Esophagus squamous epithelium (tissue), 5 donors: ENCODE measurements around the gene KBTBD8. TPM values are rescaled to one million over a fixed set of nuclear protein-coding genes. Genes with fewer than 3 reads are reported as not detected.

ENCODE experiments used
- DNase-seq: peaks from one replicate; lab custom pipeline; 2025; lab: John Stamatoyannopoulos, UW
- H3K27ac ChIP-seq, 4 donors: fragments of 200-600 bp; sonication (generic); one replicate each; pipeline ENCODE4 v1.5.1; 2016 to 2019; ENCODE audit warnings: mild to moderate bottlenecking in 1 of 4
- H3K27me3 ChIP-seq, 4 donors: fragments of 200-600 bp; sonication (generic); 1 replicate in 3 of 4; 2 replicates in 1 of 4; pipeline versions ENCODE4 v1.5.1 to v1.6.0; 2017 to 2021; ENCODE audit warnings: antibody characterized with exemption in 1 of 4
- H3K36me3 ChIP-seq, 3 donors: fragments of 200-600 bp; sonication (generic); one replicate each; pipeline ENCODE4 v1.5.1; 2016 to 2019
- H3K4me1 ChIP-seq, 3 donors: fragments of 200-600 bp; sonication (generic); one replicate each; pipeline ENCODE4 v1.5.1; 2017 to 2019
- H3K4me3 ChIP-seq, 4 donors: fragments of 200-600 bp; sonication (generic); 1 replicate in 3 of 4; 2 replicates in 1 of 4; pipeline ENCODE4 v1.5.1; 2016 to 2019; ENCODE audit warnings: mild to moderate bottlenecking in 2 of 4, moderate library complexity in 1 of 4
- H3K9me3 ChIP-seq, 3 donors: fragments of 200-600 bp; sonication (generic); one replicate each; pipeline ENCODE4 v1.5.1; 2016 to 2019
- POLR2A ChIP-seq, 4 donors: fragments of 450-650 bp; IDR thresholded peaks; one replicate each; pipeline ENCODE4 v1.6.1; 2017; ENCODE audit warnings: antibody characterized with exemption in 4 of 4, mild to moderate bottlenecking in 4 of 4, moderate library complexity in 3 of 4
- WGBS, 2 donors: methylation state at CpG; one replicate each; pipeline ENCODE4 v1.1.5; 2018; 5-methylcytosine and 5-hydroxymethylcytosine counted together
- intact Hi-C: fragments of 100-400 bp; cut with DNase I; formaldehyde crosslinking; loops from one replicate; pipeline ENCODE4 v1.15.0; 2022
- total RNA-seq, 4 donors: library from RNA; depleted of rRNA; stranded (reverse); fragments of >200 nt; gene quantifications; one replicate each; pipeline ENCODE4 v1.1.0, GENCODE V29; 2016
- TF ChIP-seq, protein P1 (sequence below), 6 experiments: fragments of 450-650 bp in 4 of 6; fragments of 200-600 bp in 2 of 6; sonication (generic) in 2 of 6; IDR thresholded peaks; one replicate each; pipeline ENCODE4 v1.5.1; 2016 to 2019; ENCODE audit warnings: antibody characterized with exemption in 6 of 6, mild to moderate bottlenecking in 4 of 6, moderate library complexity in 4 of 6
- donor health status: DM: yes; HTN: yes; CAD: no.

The KBTBD8 gene
- total RNA-seq, 4 donors from 2014 or later, result 0.95 to 2.8 (median 1.5) TPM

DNA sequence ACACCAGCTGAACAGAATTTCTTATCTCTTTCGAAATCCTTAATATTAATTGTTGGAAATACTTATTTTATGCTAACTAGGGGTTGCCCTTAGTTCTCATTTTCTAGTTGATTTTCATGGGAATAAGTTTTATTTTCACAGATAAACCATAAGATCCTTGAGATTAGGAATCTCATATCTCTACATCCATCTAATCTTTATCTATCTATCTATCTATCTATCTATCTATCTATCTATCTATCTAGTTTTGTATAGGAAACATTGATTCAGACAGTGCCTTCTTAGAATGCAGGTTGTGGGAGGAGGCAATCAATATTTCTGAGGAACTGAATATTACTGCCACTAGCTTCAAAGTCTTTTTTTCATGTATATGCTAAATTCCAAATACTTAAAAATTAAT is 3.5 kb upstream of the KBTBD8 start:
- no peak overlapping the region for H3K27ac ChIP-seq
- H3K4me3 ChIP-seq, result no peak overlapping the region
- intact Hi-C loops, result no loop called here
- WGBS, 2 donors, result 70 to 83% methylated on average over 1 of the region's 1 CpG
- peaks cover 0 to 40% (median 0%) of the 10 kb centered on the region in 4 donors for H3K27me3 ChIP-seq
- no peak for TF ChIP-seq POLR2A (IDR thresholded peaks at IDR 0.05)
- TF ChIP-seq, protein P1, sequence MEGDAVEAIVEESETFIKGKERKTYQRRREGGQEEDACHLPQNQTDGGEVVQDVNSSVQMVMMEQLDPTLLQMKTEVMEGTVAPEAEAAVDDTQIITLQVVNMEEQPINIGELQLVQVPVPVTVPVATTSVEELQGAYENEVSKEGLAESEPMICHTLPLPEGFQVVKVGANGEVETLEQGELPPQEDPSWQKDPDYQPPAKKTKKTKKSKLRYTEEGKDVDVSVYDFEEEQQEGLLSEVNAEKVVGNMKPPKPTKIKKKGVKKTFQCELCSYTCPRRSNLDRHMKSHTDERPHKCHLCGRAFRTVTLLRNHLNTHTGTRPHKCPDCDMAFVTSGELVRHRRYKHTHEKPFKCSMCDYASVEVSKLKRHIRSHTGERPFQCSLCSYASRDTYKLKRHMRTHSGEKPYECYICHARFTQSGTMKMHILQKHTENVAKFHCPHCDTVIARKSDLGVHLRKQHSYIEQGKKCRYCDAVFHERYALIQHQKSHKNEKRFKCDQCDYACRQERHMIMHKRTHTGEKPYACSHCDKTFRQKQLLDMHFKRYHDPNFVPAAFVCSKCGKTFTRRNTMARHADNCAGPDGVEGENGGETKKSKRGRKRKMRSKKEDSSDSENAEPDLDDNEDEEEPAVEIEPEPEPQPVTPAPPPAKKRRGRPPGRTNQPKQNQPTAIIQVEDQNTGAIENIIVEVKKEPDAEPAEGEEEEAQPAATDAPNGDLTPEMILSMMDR (IDR thresholded peaks at IDR 0.05), result no peak
- H3K4me1 ChIP-seq, result peaks cover 4 to 20% (median 7%) of the 10 kb centered on the region in 3 donors
- no peaks in the 10 kb centered on the region for H3K9me3 ChIP-seq
- no peak for DNase-seq
- no peaks in the 10 kb centered on the region for H3K36me3 ChIP-seq

DNA sequence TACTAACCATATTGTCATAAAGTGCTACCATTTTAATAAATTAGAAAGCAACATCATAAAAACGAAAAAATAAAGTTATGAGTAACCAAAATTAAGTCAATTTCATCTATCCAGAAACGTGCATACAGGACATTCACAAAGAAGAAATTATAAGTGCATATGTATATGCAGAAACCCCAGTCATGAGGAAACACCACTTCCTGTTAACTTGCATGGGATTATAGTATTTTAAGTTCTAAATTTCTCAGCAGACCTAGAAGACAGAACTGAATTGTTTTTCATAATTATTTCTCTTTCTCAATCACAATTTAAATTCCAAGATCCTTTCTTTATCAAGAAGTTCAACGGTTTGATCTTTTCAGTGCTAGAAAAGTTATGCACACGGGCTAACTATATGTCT is 1.4 kb upstream of the KBTBD8 start:
- intact Hi-C loops, result no loop called here
- TF ChIP-seq, protein P1 (IDR thresholded peaks at IDR 0.05), result no peak
- no peak for TF ChIP-seq POLR2A (IDR thresholded peaks at IDR 0.05)

DNA sequence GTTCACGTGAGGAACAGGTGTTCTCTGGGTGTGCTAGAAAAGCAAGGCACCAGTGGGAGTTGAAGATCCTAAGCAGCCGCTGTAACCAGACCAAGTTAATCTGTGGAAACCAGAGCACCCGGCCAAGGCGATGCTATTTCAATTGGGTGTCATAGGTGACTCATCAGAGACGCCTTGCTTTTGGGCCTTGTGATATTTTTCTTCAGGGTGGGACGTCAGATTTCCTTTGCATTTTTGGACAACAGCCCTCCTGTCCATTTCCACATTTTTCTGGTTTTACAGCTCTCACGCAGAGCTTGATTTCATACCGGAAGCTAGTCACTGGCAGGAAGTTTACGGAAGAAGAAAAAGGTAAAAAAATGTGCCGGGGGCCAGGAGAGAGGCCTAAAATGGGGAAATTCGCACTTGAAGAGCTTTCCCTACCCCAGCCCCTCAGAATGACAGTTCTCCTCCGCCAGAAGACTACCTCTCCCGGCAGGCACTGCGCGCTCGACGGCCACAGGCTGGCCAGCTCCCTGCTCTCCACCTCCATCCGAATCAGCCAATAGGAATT is 471 bp upstream of the KBTBD8 start:
- Histone ChIP-seq H3K4me3 (peak overlapping the region; percentile 16 to 87 (median 82)), H3K4me1 (peaks cover 4 to 26% (median 7%) of the 10 kb centered on the region in 3 donors), H3K27me3 (peaks cover 0 to 32% (median 0%) of the 10 kb centered on the region in 4 donors), H3K27ac (peak overlapping the region in 2 of 4 donors; percentile 55 to 85), H3K36me3 (no peaks in the 10 kb centered on the region), H3K9me3 (no peaks in the 10 kb centered on the region)
- WGBS, 2 donors, result 8 to 11% methylated on average over 17 to 18 of the region's 18 CpGs
- no peak for DNase-seq
- TF ChIP-seq, protein P1 (IDR thresholded peaks at IDR 0.05), result no peak
- intact Hi-C loops, result no loop called here

More for the DNA sequence above, 1.4 kb upstream of the KBTBD8 start:
- Histone ChIP-seq H3K27ac (no peak overlapping the region), H3K4me1 (peaks cover 4 to 26% (median 7%) of the 10 kb centered on the region in 3 donors), H3K27me3 (peaks cover 0 to 40% (median 0%) of the 10 kb centered on the region in 4 donors), H3K4me3 (no peak overlapping the region), H3K36me3 (no peaks in the 10 kb centered on the region), H3K9me3 (no peaks in the 10 kb centered on the region)
- WGBS, 2 donors, result 55 to 56% methylated on average over 4 of the region's 4 CpGs
- no peak for DNase-seq

DNA sequence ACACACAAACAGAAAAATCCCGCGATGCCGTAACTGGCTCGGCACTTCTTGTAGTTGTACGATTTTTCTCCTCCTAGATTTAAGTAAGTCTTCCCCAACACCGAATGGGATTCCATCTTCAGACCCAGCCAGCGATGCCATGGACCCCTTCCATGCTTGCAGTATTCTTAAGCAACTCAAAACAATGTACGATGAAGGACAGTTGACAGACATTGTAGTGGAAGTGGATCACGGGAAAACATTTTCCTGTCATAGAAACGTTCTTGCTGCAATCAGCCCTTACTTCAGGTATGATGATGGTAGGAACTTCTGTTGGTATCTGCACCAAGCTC is 763 bp downstream of the KBTBD8 start:
- peak overlapping the region; percentile 69 to 85 (median 76) for H3K27ac ChIP-seq
- DNase-seq, result no peak

DNA sequence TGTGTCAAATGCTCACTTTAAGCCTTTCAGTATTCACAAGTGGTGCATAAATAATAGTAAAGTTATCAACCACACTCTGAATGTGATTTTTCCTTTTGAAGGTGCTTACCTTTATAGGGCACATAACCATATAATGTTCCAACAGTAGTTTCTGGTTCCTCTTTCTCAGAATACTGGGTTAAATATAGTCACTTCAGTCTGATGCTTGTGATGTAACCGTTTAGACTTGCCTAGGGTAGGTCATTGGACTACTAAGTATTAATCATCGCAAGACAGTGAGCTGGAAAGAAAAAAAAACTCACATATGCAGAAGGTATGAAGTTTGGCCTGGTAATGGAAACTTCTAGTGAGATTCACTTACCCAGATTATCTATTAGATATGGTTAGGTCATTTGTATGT is 1.9 kb downstream of the KBTBD8 start:
- H3K36me3 ChIP-seq, result peaks cover 0 to 12% (median 4%) of the 10 kb centered on the region in 3 donors
- no peaks in the 10 kb centered on the region for H3K9me3 ChIP-seq
- H3K4me1 ChIP-seq, result peaks cover 4 to 26% (median 7%) of the 10 kb centered on the region in 3 donors
- intact Hi-C loops, result no loop called here
- peaks cover 0 to 9% (median 0%) of the 10 kb centered on the region in 4 donors for H3K27me3 ChIP-seq
- no peak for DNase-seq
- H3K4me3 ChIP-seq, result no peak overlapping the region
- no peak for TF ChIP-seq POLR2A (IDR thresholded peaks at IDR 0.05)
- TF ChIP-seq, protein P1 (IDR thresholded peaks at IDR 0.05), result no peak
- WGBS, 2 donors, result 23 to 39% methylated on average over 2 of the region's 2 CpGs
- no peak overlapping the region for H3K27ac ChIP-seq

More for the DNA sequence above, 763 bp downstream of the KBTBD8 start:
- TF ChIP-seq POLR2A (IDR thresholded peaks at IDR 0.05), result no peak
- TF ChIP-seq, protein P1 (IDR thresholded peaks at IDR 0.05), result no peak
- Histone ChIP-seq H3K9me3 (no peaks in the 10 kb centered on the region), H3K36me3 (peaks cover 0 to 8% (median 4%) of the 10 kb centered on the region in 3 donors), H3K4me1 (peaks cover 4 to 26% (median 7%) of the 10 kb centered on the region in 3 donors), H3K27me3 (peaks cover 0 to 21% (median 0%) of the 10 kb centered on the region in 4 donors), H3K4me3 (peak overlapping the region; percentile 82 to 87 (median 83))
- 3 to 4% methylated on average over 10 of the region's 10 CpGs for WGBS, 2 donors
- intact Hi-C loops, result no loop called here
